ENCODE measurements around the gene LRRTM3.

The LRRTM3 gene

GRCh38 chr10:67022099-67022498 lies 96.3 kb downstream of the LRRTM3 start:
- DNase-seq (ENCODE audit: low spot score): no peak

DNA sequence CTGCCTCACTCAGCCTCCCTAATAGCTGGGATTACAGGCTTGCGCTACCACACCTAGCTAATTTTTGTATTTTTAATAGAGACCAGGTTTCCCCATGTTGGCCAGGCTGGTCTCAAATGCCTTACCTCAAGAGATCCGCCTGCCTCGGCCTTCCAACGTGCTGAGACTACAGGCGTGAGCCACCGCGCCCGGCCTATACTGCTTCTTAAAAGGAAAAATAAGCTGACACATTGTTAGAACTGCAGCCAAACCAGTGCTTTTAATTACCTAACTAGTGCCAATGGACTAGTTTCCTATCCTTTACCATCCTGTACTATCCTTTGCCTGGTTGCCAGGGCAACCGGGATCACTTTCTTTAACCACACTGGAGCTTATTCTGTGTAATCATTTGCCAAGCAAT lies 108.0 kb downstream of the LRRTM3 start:
- no peak for DNase-seq (ENCODE audit: low spot score)

- DNase-seq (ENCODE audit: low spot score): no peak
Measured at GRCh38 chr10:67036808-67037207, 111.0 kb downstream of the LRRTM3 start.

DNA sequence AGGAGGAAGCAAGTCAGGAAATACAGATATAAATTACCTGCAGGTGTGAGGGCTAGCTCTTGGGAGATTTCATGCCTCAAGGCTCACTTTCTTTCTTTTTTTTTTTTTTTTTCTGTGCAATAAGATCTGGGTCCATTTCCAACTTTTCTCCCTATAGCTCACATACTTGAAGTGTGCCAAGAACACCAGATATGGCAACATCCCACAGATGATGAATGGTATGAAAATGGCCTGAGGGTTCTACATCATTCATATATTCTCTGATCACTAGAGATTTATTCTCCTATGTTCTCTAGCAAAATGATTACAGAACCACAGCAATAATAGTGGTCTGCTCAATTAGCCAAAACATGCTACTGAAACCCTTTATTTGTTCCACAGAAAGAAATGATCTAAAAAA lies 117.2 kb downstream of the LRRTM3 start:
- no peak for DNase-seq (ENCODE audit: low spot score)

DNA sequence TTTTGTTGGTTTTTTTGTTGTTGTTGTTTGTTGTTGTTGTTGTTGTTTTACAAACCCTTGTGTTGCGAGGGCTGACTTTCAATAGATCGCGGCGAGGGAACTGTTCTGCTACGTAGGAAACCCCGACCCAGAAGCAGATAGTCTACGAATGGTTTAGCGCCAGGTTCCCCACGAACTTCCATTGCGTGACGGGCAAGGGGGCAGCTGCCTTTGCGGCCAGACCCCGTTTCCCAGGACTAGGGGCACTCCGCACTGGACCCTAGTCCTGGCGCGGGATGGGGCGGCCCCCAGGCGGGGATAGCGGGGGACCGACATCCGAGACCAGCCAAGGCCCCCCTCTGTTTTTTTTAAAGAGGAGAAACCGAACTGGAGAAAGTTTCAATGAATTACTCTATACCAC lies 119.6 kb downstream of the LRRTM3 start:
- DNase-seq (ENCODE audit: low spot score): no peak

GRCh38 chr10:67046507-67046906 lies 120.7 kb downstream of the LRRTM3 start:
- DNase-seq (ENCODE audit: low spot score): no peak

DNA sequence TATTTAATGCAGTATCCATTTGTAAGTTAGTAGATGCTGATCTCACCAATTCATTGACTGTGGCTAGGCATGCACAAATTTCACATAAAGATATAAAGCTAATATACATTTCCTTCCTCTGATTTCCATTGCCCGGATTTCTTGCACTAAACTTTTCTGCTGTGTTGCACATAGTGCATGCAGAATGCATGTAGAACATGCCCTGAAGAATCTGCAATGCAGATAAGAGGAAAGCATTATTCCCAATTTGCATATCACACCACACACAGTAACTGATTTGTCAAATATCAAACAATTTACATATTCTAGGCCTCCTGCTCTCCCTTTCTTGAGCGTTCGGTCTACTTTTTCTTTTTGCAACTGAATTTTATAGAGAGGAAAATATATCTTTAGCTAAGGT lies 124.2 kb downstream of the LRRTM3 start:
- DNase-seq (ENCODE audit: low spot score): no peak

- no peak for DNase-seq (ENCODE audit: low spot score)
Measured at GRCh38 chr10:67050415-67050814, 124.6 kb downstream of the LRRTM3 start.

DNA sequence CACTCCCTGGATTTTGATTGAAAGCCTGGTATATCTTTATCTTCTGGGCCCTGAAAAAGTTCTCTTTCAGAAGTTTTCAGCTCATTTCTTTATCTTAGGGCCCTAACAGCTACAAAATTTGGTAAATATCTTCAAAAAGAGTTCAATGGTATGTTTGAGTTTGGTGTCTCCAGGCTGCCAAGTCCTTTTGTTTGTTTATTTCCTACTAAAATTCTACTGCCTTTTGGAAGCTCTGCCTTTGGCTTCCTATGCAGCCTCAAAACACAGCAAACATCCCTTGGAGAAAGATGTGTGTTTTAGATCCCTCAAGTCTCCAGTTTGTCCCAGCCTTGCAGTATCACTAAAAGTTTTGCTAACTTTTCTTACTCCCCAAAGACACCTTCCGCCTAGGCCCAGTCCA lies 146.8 kb downstream of the LRRTM3 start:
- DNase-seq (ENCODE audit: low spot score): no peak

GRCh38 chr10:67075491-67075971 lies 149.7 kb downstream of the LRRTM3 start:
- no peak for DNase-seq (ENCODE audit: low spot score)

DNA sequence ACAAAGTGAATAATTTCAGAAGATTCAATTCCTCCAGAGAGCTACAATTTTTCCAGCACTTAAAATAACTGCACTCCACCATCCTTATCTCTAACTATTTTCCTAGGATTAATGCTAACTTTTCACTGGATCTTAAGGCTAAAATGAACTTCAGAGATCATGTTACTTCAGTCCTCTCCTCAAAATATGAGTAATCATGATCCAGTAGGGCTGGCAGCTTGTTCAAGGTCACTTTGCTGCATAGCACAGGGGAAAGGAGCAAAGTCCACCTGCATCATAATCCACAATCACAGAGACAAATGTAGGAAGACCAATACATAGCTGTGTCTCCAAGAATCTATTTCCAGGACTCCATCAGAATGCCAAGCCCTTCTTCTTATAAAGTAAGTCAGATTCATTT lies 150.3 kb downstream of the LRRTM3 start:
- DNase-seq (ENCODE audit: low spot score): no peak

DNA sequence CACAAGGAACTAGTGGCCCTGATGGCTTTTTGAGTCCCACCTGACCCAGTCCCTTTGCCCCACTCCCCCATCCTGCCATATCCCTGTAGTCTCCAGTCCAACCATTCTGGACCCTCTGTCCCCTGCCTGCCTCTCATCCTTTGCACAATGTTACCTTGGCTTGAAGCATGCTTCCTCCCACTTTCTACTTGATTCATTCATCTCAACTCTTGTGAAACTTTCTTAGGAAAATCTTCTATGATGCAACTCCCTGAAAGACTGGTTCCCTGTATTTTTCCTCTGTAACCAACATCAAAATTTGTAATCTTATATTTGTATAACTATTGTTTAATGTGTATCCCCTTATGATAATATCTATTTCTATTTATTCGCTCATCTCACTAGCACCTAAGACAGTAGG lies 151.5 kb downstream of the LRRTM3 start:
- no peak for DNase-seq (ENCODE audit: low spot score)

- DNase-seq (ENCODE audit: low spot score): no peak
Measured at GRCh38 chr10:67079126-67079525, 153.3 kb downstream of the LRRTM3 start.

DNA sequence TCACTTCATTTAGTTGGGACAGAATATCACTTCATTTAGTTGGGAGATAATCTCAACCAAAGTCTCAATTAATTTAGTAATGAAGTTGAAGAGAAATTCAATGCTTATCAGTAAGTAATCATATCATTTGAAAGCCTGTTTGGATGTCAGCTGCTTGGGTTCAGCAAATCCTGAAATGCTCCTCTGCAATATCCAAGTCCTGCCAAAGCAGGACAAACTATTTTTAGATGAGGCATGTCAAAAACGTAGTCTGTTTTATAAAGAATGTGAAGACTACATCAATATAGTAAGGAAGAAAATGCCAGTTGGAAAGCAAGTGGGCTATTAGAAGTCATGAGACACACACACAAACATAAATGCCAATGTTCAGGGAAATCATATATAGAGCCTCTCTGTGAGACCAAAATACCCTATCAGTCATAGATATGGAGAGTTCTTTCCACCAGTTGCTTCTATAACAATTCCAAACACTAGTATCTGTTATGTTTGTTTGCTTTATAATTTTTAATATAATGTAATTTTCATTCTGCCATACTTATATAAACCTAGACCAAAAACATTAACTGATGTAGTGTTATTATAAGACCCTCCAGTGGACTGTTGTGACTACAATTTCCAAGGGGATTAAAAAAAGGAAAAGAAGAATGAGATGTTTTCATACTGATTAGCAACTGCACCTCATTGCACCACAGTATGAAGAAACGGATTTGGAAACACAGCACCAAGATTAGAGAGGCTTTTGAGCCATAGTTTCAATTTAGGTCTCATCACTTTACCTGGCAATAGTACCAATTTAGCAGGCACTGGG lies 160.7 kb downstream of the LRRTM3 start:
- no peak for DNase-seq (ENCODE audit: low spot score)

DNA sequence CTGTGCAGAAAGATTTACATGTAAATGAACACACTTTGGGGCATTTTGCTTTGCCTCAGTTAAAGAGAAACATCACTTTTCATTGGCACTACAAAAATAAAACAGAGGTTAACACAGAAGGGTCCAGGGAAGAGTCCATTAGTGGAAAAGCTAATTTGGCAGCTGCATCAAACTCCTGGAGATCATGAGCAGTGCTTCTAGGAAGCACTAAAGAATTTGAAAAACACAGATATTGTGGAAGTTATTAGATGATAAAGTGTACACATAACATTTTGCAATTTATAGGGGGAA lies 161.2 kb downstream of the LRRTM3 start:
- no peak for DNase-seq (ENCODE audit: low spot score)

- no peak for DNase-seq (ENCODE audit: low spot score)
Measured at GRCh38 chr10:67088036-67088435, 162.2 kb downstream of the LRRTM3 start.

GRCh38 chr10:67095531-67095930 lies 169.7 kb downstream of the LRRTM3 start:
- DNase-seq (ENCODE audit: low spot score): no peak

- DNase-seq (ENCODE audit: low spot score): no peak
Measured at GRCh38 chr10:67098461-67098860, 172.6 kb downstream of the LRRTM3 start.

DNA sequence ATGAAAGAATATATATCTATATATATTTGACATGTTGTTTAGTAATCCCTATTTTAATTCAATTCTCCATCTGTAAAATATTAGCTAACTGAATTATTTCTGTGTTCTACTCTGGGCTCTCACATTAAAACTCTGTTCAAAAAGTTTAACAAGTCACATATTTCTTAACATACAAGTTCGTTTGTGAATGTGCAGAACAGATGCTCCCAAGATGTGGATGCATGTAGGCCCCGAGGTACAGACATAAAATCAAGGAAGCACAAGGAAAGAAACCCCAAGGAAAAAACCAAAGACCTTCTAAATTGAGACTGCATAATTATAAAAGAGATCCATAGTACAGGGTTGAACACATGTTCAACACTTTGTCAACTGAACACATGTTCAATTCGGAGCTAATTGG lies 175.1 kb downstream of the LRRTM3 start:
- DNase-seq (ENCODE audit: low spot score): no peak

DNA sequence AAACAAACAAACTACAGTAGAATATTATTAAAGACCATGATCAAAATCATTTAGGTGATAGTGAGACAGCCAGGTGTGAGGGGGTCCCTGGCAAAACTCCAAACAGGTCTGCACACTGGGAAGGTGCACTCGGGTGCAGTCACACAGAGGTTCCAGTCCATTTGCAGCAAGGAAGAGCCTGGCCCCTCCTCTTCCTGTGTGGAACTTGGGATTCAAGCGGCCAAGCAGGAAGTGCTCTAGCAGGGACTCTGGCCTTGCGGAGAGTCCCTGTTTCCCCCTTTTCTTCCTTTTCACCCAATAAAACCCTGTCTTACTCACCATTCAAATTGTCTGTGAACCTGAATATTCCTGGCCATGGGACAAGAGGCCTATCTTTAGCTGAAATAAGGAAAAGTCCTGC lies 181.8 kb downstream of the LRRTM3 start:
- DNase-seq (ENCODE audit: low spot score): no peak

GRCh38 chr10:67110286-67110685 lies 184.4 kb downstream of the LRRTM3 start:
- DNase-seq (ENCODE audit: low spot score): no peak

GRCh38 chr10:67112765-67113164 lies 186.9 kb downstream of the LRRTM3 start:
- no peak for DNase-seq (ENCODE audit: low spot score)

DNA sequence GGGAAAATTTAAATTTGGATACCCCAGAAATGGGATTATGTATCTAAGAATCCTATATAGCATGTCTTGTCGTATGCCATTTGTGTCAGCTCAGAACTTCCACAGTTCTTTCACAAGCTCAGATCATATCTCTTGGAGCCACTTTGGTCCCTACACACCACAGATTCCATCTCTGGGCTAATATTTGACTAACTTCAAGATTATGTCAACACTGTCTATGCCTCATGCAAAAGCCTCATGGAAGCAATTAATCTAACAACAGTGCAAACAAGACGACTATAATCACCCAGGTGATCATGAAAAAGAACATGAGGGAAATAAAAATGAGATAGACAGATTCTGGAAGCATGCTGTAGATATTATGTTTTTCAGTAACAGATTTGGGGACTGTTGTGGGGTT lies 189.1 kb downstream of the LRRTM3 start:
- DNase-seq (ENCODE audit: low spot score): no peak

- no peak for DNase-seq (ENCODE audit: low spot score)
Measured at GRCh38 chr10:67115972-67116371, 190.1 kb downstream of the LRRTM3 start.

Measured in left forelimb (tissue), 1 donor.